HG02973 (cell line): Measurements from ENCODE around the gene KIF5A.

Experiments used
- ATAC-seq: cut with Tn5 transposase; IDR thresholded peaks from one replicate; pipeline ENCODE4 v1.9.1; 2021; ENCODE audit warnings: moderate library complexity; ENCODE audit not compliant: unreplicated experiment

KIF5A gene

GRCh38 chr12:57519796-57520052, 30.1 kb upstream of the KIF5A start:
- no peak for ATAC-seq

- peak; percentile 64 for ATAC-seq
These were observed 29.6 kb upstream of the KIF5A start, which contains the start of gene DDIT3 for GRCh38 chr12:57520053-57520818. TSS of gene DDIT3 (minus strand) at chr12:57520514. CDS start at chr12:57517406, 3,108 bp downstream.

- ATAC-seq = no peak
These were observed 28.3 kb upstream of the KIF5A start for GRCh38 chr12:57521525-57522010.

GRCh38 chr12:57522011-57522886, 27.6 kb upstream of the KIF5A start, which contains the start of gene MBD6:
TSS of gene MBD6 (plus strand) at chr12:57522824. CDS start at chr12:57524304, 1,480 bp downstream.
- ATAC-seq = peak; percentile 36

GRCh38 chr12:57522887-57523705, 26.7 kb upstream of the KIF5A start:
- no peak for ATAC-seq

GRCh38 chr12:57523706-57524614, 25.9 kb upstream of the KIF5A start:
- ATAC-seq = no peak

GRCh38 chr12:57524814-57525614, 24.8 kb upstream of the KIF5A start:
- ATAC-seq = no peak

- ATAC-seq = no peak
These were observed 24.0 kb upstream of the KIF5A start for GRCh38 chr12:57525615-57526383.

- no peak for ATAC-seq
These were observed 23.2 kb upstream of the KIF5A start for GRCh38 chr12:57526477-57527126.

- no peak for ATAC-seq
These were observed 22.7 kb upstream of the KIF5A start for GRCh38 chr12:57527184-57527583.

- no peak for ATAC-seq
These were observed 21.7 kb upstream of the KIF5A start for GRCh38 chr12:57528176-57528575.

- ATAC-seq = no peak
These were observed 20.9 kb upstream of the KIF5A start for GRCh38 chr12:57528831-57529555.

GRCh38 chr12:57529831-57530230, 20.0 kb upstream of the KIF5A start:
- no peak for ATAC-seq

GRCh38 chr12:57530396-57531142, 19.3 kb upstream of the KIF5A start:
- ATAC-seq = no peak

- no peak for ATAC-seq
These were observed 18.0 kb upstream of the KIF5A start for GRCh38 chr12:57531836-57532235.

GRCh38 chr12:57533108-57533507, 16.7 kb upstream of the KIF5A start:
- no peak for ATAC-seq

GRCh38 chr12:57534250-57534649, 15.6 kb upstream of the KIF5A start:
- no peak for ATAC-seq
